ENCODE data around the gene WDR53. TPM values are rescaled to one million over a fixed set of nuclear protein-coding genes. Genes with fewer than 3 reads are reported as not detected.
"Not testable (repeated sequence)": the region's sequence is repeated elsewhere in the genome, so short reads cannot be mapped to it uniquely, and the experiment has no call there.

WDR53 gene
- total RNA-seq, 2 donors from 2014 or later = 15.1 to 23.0 TPM

GRCh38 chr3:196514913-196515621, 53.3 kb downstream of the WDR53 start, which contains the start of gene SMCO1:
SMCO1 (minus strand) TSS chr3:196515346; CDS start chr3:196515209, 137 bp downstream.
- peaks cover 2% of the 10 kb centered on the region for H3K27me3 Mint-ChIP-seq (ENCODE audit: insufficient read depth)
- TF ChIP-seq CTCF (conservative IDR thresholded peaks at IDR 0.05) = no peak
- Histone ChIP-seq H3K27ac (ENCODE audit: low read depth, low read length) (no peak within 1 kb of the TSS), H3K36me3 (ENCODE audit: control insufficient read depth, insufficient read depth, low read length) (no peaks in the 10 kb centered on the region), H3K9ac (ENCODE audit: extremely low read depth, low read length, poor library complexity, severe bottlenecking) (no peak within 1 kb of the TSS), H3K9me3 (ENCODE audit: control insufficient read depth, low read length) (peaks cover 42% of the 10 kb centered on the region), H3K27me3 (ENCODE audit: control insufficient read depth, insufficient read depth, low read length, poor library complexity, severe bottlenecking) (no peaks in the 10 kb centered on the region), H3K4me3 (ENCODE audit: low read length) (no peak within 1 kb of the TSS), H3K4me1 (ENCODE audit: control insufficient read depth, insufficient read depth, low read length) (no peaks in the 10 kb centered on the region)
- 89 to 98% methylated on average over 4 to 8 of the region's 10 CpGs for WGBS, 2 experiments (ENCODE audit: insufficient coverage in 1 of 2, insufficient read length in 1 of 2)
- no peak within 1 kb of the TSS for H3K4me3 Mint-ChIP-seq
- peaks cover 38% of the 10 kb centered on the region for H3K9me3 Mint-ChIP-seq
- H3K36me3 Mint-ChIP-seq (ENCODE audit: low read depth) = peaks cover 4% of the 10 kb centered on the region
- H3K4me1 Mint-ChIP-seq = no peaks in the 10 kb centered on the region
- H3K27ac Mint-ChIP-seq = no peak within 1 kb of the TSS
- no peak for DNase-seq

- 96 to 100% methylated on average over 1 of the region's 1 CpG for WGBS, 2 experiments (ENCODE audit: insufficient coverage in 1 of 2, insufficient read length in 1 of 2)
- no peaks in the 10 kb centered on the region for H3K4me1 ChIP-seq (ENCODE audit: control insufficient read depth, insufficient read depth, low read length)
Measured at GRCh38 chr3:196514350-196514716, 54.0 kb downstream of the WDR53 start.

GRCh38 chr3:196513697-196514349, 54.5 kb downstream of the WDR53 start:
- peaks cover 29% of the 10 kb centered on the region for H3K9me3 ChIP-seq (ENCODE audit: control insufficient read depth, low read length)
- Mint-ChIP-seq H3K36me3 (ENCODE audit: low read depth) (peaks cover 2% of the 10 kb centered on the region), H3K4me1 (no peaks in the 10 kb centered on the region), H3K4me3 (no peak overlapping the region), H3K9me3 (peaks cover 25% of the 10 kb centered on the region), H3K27me3 (ENCODE audit: insufficient read depth) (no peaks in the 10 kb centered on the region), H3K27ac (no peak overlapping the region)
- H3K27ac ChIP-seq (ENCODE audit: low read depth, low read length) = no peak overlapping the region
- no peak overlapping the region for H3K9ac ChIP-seq (ENCODE audit: extremely low read depth, low read length, poor library complexity, severe bottlenecking)
- no peaks in the 10 kb centered on the region for H3K4me1 ChIP-seq (ENCODE audit: control insufficient read depth, insufficient read depth, low read length)
- no peak overlapping the region for H3K4me3 ChIP-seq (ENCODE audit: low read length)
- DNase-seq = no peak
- 91 to 94% methylated on average over 7 to 8 of the region's 8 CpGs for WGBS, 2 experiments (ENCODE audit: insufficient coverage in 1 of 2, insufficient read length in 1 of 2)
- H3K27me3 ChIP-seq (ENCODE audit: control insufficient read depth, insufficient read depth, low read length, poor library complexity, severe bottlenecking) = no peaks in the 10 kb centered on the region
- no peak for TF ChIP-seq CTCF (conservative IDR thresholded peaks at IDR 0.05)
- no peaks in the 10 kb centered on the region for H3K36me3 ChIP-seq (ENCODE audit: control insufficient read depth, insufficient read depth, low read length)

More at GRCh38 chr3:196514350-196514716, 54.0 kb downstream of the WDR53 start:
- no peaks in the 10 kb centered on the region for H3K27me3 ChIP-seq (ENCODE audit: control insufficient read depth, insufficient read depth, low read length, poor library complexity, severe bottlenecking)
- no peak overlapping the region for H3K9ac ChIP-seq (ENCODE audit: extremely low read depth, low read length, poor library complexity, severe bottlenecking)
- Mint-ChIP-seq H3K36me3 (ENCODE audit: low read depth) (peaks cover 4% of the 10 kb centered on the region), H3K27ac (no peak overlapping the region), H3K4me3 (no peak overlapping the region), H3K4me1 (no peaks in the 10 kb centered on the region), H3K27me3 (ENCODE audit: insufficient read depth) (peaks cover 2% of the 10 kb centered on the region), H3K9me3 (peaks cover 30% of the 10 kb centered on the region)
- H3K36me3 ChIP-seq (ENCODE audit: control insufficient read depth, insufficient read depth, low read length) = no peaks in the 10 kb centered on the region
- DNase-seq = no peak
- peaks cover 35% of the 10 kb centered on the region for H3K9me3 ChIP-seq (ENCODE audit: control insufficient read depth, low read length)
- H3K4me3 ChIP-seq (ENCODE audit: low read length) = no peak overlapping the region
- no peak for TF ChIP-seq CTCF (conservative IDR thresholded peaks at IDR 0.05)
- no peak overlapping the region for H3K27ac ChIP-seq (ENCODE audit: low read depth, low read length)

- H3K27ac Mint-ChIP-seq; H3K4me3 ChIP-seq (ENCODE audit: low read length); H3K4me1 Mint-ChIP-seq; H3K4me3 Mint-ChIP-seq; DNase-seq; H3K9ac ChIP-seq (ENCODE audit: extremely low read depth, low read length, poor library complexity, severe bottlenecking); H3K36me3 ChIP-seq (ENCODE audit: control insufficient read depth, insufficient read depth, low read length); H3K27me3 Mint-ChIP-seq (ENCODE audit: insufficient read depth); H3K27me3 ChIP-seq (ENCODE audit: control insufficient read depth, insufficient read depth, low read length, poor library complexity, severe bottlenecking); H3K27ac ChIP-seq (ENCODE audit: low read depth, low read length); H3K36me3 Mint-ChIP-seq (ENCODE audit: low read depth); H3K4me1 ChIP-seq (ENCODE audit: control insufficient read depth, insufficient read depth, low read length): not testable (repeated sequence)
- peaks cover 12% of the 10 kb centered on the region for H3K9me3 Mint-ChIP-seq
- H3K9me3 ChIP-seq (ENCODE audit: control insufficient read depth, low read length) = peaks cover 19% of the 10 kb centered on the region
- WGBS, 2 experiments (ENCODE audit: insufficient coverage in 1 of 2, insufficient read length in 1 of 2) = 89 to 94% methylated on average over 11 to 14 of the region's 15 CpGs
Measured at GRCh38 chr3:196511646-196512425, 56.5 kb downstream of the WDR53 start.

Measured in endodermal cell (in vitro differentiated cells).